Left renal cortex interstitium (tissue), 4 donors: ENCODE results near the gene MEG3. TPM values are rescaled to one million over a fixed set of nuclear protein-coding genes. Genes with fewer than 3 reads are reported as not detected.

Experiments used
- DNase-seq, 4 donors: peaks; one replicate each; pipeline ENCODE4 v3.0.0-alpha.2; 2013; ENCODE audit warnings: low read depth in 4 of 4, low spot score in 2 of 4, missing footprints in 1 of 4
- polyA plus RNA-seq, 4 donors: library from polyadenylated mRNA; unstranded; fragments of 120-200 nt; gene quantifications; one replicate each; pipeline ENCODE4 v1.2.1, GENCODE V29; 2013; ENCODE audit not compliant: insufficient read length in 4 of 4

Gene MEG3
- polyA plus RNA-seq, 4 donors = 55.0 to 309 (median 131) TPM

DNA sequence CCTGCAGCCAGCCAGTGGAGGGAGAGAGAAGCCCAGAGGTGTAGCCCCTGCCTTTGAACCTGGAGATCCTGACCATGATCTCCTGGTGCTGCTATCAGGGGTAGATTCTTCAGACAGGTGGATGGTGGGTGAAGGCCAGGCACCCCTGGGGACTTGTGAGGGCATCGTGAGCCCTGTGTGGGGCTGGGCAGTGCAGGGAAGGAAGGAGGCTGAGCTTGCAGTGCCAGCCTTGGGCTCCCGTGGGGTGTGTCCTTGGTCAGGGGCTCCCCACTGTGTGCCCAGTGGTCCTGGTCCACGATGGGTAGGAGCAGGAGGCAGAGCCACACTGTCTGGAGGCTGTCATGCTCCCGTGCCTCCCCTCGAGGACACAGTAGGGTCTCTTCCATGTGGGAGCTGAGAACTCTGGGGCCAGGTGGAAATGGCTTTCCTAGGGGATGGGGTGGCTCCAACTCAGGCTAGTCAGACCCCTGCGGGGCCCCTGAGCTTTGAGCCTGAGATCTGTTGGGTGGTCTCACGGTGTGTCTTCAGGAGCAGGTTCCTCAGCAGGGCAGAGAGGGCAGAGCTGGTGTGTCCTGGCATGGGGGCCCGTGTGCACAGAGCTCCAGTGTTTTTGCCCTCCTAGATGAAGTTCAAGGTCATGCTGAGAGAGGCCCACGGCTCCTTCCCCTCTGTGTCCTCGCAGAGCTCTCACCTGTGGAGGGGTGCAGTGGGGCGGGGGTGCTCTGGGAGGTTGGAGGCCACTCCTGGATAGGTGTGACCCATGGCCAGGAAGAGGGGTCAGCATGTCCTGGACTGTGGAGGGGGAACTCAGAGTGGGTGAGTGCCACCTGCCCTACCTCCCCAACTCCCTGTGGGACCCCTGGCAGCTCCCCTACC, 52.6 kb downstream of the MEG3 start:
- DNase-seq = no peak

DNA sequence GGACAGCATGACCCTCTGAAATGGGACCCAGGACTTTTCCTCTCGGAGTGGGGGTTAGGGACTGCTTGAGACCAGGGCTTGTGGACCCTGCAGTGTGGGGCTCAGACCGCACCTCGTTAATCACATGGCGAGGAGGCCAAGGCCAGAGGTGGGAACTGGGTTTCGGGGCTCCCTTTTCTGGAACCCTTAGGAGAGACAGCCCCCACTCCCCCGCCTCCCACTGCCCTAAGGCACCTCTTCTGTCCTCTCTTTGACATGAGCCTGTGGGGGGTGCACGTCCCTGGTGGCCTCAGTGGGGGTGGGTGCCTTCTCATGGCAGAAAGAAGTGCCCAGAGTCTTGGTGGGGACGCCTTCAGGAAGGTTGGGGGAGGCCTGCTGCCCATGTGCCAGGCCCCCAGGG, 53.3 kb downstream of the MEG3 start:
- DNase-seq = no peak

DNA sequence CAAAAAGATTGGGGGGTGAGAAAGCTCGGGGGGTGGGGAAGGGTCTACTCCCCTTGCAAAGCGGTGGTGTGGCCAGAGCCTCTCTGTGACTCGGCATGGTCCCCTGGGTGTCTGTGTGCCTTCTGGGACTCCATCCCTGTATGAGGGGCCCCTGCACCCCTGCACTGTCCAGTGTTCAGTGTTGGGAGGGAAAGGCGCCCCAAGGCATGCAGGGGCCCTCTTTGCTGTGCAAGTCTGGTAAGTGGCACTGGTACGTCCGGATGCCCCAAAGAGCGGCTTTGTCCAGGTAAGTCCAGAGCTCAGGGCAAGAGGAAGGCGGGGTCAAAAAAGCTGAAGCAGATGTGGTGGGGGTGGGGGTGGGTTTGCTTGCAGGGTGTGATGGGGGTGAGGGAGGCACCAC, 53.9 kb downstream of the MEG3 start:
- DNase-seq = no peak

DNA sequence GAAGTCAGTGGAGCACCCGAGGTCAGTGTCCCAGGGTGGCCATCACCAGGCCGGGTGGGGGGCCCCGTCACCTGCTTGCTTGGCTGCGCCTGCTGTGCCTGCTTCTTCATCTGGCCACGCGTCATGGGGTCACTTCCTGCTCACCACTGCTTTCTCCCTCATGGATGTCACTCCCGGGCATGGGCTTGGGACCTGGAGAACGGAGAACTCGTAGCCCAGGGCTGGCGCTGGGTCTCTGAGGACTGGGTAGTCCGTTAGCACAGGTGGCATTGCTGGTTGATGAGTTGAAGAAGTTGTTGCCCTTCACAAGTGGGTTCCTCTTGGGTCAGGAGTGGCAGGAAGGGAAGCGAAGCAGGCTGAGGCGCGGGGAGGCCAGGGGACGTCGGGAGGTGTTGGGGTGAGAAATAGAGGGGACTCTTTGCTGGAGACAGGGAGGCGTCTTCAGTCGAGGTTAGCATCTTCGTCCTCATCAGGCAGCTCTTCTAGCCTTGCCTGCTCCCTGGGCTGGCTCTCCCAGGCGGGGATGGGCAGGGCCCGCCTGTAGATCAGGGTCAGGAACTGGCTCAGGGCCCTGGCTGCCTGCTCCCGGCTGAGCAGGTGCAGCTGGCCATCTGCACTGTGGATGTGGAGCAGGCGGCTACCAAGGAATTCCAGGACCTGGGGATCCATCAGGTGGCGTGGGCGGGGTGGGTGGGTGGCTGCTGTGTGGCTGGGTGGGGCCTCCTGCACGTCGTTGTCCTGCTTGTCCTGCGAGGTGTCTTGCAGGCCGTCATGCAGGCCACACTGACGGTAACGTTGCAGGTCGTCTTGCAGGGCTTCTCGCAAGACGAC, 54.6 kb downstream of the MEG3 start:
- DNase-seq = no peak

DNA sequence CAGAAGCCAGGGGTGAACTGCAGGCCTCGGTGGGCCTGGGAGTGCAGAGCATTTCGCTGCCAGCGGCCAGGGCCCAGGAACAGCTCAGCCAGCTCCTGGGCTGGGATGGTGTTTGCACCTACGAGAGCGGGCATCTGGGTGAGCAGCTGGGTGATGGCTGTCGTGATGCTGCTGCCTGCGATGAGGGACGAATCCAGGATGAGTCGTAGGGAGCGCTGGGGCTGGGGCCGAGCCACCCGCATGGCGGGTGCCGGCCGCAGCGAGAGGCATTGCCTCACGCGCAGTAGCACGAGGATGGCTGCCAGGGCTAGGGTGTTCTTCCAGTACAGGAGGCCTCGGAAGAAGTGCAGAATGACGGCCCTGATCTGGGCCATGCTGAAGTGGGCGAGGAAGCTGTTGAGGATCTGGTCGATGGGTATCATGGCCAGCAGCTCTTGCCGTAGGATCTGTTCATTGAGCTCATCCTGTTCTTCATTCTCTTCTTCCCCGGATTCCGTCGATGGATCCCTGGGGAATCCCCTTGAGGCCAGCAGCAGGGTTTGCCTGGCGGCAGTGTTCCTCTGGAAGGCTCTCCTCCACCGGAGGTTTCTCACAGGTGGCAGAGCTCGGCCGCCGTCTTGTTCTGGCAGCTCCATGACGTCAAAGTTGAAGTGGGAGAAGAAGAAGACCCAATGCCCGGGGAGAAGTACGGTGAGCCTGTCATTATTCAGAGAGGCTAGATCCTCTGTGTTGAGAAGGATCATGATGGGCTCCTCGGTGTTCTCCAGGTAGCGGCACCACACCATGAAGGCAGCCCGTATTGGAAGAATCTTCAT, 55.5 kb downstream of the MEG3 start:
- DNase-seq = no peak

DNA sequence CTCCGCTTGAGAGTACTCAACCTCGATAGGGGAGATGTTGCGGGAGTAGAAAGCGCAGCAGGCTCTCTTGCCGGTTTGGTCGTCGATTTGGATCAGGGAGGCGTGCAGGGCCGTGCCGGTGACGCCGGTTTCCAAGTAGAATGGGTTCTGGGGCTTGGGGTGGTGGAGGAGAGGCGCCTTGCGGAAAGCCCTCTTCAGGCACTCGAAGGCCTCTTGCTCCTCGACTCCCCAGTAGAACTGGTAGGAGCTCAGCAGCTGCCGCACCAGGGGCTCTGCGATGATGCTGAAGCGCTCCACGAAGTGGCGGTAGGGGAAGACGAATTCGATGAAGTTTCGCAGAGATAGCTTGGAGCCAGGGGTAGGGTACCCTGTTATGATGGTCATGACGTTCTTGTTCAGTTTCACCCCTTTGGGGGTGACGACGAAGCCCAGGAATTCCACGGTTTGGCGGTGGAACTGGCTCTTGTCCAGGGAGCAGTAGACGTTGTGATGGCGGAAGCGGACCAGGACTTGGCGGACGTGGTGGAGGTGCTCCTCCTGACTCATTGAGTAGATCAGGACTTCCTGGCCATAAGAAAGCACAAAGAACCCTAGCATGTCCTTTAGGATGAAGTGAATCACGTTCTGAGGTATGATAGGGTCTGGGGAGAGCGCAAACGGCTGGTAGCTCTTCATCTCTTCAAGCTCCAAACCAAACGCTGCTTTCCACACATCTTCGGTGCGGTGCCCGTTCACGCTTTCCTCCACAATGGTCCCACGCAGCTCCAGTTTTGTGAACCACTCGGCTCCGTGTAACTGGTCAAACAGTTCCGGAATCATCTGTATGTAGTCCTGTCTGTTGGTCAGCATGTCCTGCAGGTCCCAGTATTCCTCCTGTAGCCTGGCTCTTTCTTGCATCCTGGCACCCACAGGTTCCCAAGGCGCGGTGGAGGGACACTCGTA, 56.4 kb downstream of the MEG3 start:
- DNase-seq = no peak

DNA sequence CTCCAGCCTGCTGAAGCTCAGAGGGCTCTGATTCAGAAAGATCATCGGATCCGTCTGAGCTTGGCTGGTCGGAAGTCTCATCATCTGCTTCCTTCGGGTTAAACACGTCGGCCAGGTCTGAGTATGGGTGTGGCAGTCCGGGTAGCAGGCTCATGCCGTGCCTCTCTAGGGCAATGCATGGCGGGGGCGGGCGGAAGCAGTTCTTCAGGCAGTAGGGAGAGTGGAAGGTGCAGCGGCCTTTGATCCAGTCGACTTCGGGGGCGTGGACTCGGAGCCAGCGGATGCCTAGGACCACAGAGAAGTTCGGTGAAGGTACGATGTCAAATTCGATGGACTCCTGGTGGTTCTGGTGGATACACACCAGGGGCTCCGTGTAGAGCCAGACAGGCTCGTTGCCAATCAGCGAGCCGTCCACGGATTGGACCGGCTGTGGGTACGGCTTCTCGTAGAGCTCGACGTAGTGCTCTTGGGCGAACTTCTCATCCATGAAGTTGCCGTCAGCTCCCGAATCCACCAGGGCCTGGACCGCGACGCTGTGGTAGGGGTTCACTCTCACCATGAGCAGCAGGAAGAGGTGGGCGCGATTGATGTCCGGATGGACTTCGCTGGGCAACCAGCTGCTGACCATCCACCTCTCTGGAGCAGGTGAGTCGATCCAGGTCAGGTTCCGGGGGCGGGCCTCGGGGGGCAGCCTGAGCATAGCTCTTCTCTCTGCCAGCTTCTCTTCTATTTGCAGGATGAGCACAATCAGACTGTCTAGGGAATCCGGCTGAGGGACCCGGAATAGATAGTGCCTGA, 57.3 kb downstream of the MEG3 start:
- DNase-seq = no peak

DNA sequence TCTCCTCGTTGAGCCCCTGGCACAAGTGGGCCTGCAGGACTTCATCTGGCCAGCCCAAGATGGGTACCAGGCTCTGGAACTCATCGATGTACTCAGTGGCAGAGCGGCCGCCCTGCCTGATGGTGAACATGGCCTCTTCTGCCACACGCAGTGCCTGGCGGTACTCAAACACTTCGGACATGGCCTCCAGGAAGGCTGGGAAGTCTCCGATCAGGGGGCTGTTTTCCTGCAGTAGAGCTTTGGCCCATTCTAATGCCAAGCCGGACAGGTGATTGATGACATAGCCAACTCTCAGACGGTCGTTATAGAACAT, 57.8 kb downstream of the MEG3 start:
- DNase-seq = no peak

DNA sequence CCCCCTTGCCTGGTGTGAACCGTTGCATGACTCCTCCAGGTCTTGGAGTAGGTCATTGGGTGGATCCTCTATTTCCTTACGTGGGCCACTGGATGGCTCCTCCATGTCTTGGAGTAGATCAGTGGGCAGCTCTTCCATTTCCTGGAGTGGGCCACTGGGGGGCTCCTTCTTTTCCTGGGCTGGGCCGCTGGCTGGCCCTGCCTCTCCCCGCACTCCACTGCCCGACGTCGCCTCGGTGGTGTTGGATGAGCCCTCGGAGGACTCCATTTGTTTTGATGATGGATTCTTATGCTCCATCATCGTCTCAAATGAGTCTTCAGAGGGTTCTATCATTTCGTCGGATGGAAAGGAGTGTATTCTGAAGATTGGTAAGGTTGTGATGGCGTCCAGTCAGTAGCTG, 58.5 kb downstream of the MEG3 start:
- DNase-seq = no peak

DNA sequence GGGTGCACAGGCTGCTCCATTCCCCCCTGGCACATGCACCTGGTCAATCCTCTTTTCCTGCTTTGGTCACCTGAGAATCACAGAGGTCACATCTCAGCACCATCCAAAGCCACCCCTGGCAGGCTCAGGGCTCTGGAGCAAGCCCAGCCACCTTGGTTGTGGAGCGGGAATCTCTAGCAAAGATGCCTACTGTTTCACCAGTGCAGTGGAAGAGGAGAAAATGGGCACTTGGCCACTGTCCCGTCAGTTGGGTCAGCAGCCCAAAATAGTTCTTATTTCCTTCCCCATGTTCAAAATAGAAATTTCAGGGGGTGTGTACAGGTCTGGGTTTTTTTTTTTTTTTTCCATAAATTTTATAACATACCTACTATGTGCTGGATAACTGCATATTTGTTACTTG, 59.3 kb downstream of the MEG3 start:
- DNase-seq = no peak

DNA sequence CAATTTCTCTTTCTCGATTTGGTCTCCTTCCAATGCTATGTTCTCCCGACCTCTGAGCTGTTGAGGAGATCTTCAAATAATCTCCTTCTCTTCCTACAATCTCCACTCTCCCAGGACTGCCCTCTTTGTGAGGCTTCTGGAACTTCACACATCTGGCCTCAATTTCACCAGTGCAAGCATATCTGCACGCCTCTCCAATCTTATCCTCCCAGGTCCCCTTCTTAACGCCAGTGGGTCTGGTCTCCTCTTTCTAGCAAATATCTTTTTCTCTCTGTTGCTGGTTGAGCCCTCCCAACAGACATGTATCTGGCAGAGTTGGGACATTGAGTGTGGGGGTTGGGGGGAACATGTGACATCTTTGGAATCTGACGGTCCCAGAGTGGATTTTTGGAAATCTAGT, 59.7 kb downstream of the MEG3 start:
- no peak for DNase-seq

DNA sequence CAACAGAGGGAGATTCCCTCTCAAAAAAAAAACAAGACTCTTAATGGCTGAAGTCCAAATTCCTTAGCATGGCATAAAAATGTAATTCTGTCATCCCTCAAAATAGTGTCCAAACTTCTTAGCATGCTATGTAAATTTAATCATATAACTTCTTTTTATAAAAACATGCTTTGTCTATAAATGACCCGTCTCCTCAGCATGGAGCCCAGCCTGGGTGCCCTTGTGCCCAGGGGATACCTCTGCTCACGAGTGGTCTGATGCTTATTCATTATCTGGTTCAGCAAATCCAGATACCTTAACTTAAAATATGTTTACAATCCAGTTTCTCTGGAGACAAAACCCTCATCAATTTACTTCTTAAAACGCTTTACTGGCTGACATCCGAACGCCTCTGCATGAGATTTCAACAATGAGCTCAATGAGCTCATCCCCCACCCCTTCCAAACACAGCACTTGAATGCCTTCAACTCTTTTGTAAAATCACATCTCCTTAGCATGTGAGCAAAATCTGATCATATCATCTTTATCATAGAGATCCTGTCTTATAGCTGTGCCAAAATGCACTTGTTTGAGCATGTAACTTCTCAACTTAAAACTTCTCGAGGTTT, 61.9 kb downstream of the MEG3 start:
- DNase-seq = no peak

DNA sequence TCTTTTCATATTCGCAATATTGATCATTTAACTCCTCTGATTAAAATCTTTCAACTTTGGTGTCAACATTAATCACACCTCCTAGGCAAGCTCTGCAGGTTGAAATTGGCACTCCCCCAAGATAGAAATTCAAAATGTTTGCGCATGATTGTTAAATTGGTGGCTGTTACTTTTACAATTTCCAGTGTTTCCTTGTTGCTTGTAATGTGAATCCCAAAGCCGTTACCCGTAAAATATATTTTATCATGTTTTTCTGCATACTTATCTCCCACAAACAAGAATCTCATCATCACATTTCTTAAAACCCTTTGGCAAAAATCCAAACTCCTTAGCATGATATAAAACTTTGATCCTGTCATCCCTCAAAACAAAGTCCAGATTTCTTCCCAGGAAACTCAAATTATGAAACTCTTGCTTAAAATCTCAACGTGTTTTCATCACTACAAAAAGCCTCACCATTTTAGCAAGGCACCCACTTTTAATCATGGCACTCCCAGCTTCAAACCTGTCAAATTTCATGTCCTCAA, 62.9 kb downstream of the MEG3 start:
- DNase-seq = no peak

DNA sequence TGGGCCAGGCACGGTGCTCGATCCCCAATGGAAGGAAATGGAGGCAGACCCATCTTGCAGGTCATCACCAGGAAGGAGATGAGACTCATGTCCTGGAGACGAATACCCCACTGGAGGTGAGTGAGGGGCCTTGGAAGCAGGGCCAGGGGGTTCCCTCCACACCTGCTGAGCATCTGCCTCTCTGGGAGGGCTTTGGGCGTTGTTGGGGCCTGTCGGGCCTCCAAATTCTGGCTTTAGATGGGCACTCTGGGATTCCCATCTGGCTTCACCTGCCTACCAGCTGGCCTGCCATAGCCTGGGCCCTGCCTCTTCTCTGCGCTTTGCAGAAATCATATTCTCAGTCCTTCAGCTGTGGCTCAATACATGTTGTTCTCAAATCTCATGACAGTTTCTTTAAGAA, 63.7 kb downstream of the MEG3 start:
- DNase-seq = no peak

DNA sequence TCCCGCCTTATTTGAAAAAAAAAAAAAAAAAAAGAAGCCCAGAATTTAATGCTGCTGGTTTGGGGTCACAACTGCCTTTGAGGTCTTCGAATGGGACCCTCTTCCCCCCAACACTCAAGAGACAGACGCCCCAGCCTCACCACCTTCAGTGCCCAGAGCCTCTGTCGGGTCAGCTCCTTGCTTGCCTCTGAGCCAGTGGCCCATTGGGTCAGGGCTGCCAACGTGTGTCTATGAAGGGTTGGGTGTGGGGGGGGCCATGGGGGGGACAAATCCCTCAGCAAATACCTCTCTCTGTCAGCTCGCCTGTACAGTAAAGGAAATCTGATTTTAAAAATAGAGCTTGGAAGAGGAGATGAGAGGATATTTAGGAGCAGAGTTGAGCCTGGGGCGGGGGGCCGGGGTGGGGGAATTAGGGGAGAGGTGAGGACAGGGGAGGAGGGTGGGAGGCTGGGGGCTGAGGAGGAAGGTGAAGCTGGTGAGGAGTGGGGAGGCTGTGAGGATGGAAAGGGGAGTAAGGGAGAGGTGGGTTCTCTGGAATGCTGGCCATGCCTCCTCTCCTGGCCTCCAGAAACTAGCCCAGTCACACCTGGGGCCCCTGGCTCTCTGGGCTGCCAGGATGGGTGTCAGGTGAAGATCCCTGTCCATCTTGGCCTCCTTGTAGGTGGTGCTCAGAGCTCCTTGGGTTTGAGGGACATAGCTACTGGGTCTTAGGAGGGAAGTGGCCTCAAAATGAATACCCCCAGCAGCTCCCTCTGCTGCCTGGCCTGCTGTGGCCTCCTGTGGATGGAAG, 64.3 kb downstream of the MEG3 start:
- DNase-seq = no peak

DNA sequence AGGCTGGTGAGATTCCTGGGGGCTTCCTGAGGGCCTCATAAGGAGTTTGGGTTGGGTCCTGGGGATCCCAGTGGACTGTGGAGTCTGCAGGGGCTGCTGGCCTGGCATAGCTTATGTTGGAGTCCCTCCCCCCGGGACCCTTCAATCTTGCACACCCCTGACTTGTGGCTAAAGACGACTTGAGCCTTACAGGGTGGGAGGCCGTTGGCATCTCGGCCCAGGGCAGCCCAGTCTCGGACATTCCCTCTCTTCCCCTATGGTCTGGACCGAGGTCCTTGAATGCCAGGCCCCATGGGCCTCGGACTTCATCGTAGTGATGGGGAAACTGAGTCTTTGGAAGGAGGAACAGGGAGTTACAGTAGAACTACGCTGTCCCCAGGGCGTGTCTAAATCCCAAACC, 65.1 kb downstream of the MEG3 start:
- DNase-seq = no peak

DNA sequence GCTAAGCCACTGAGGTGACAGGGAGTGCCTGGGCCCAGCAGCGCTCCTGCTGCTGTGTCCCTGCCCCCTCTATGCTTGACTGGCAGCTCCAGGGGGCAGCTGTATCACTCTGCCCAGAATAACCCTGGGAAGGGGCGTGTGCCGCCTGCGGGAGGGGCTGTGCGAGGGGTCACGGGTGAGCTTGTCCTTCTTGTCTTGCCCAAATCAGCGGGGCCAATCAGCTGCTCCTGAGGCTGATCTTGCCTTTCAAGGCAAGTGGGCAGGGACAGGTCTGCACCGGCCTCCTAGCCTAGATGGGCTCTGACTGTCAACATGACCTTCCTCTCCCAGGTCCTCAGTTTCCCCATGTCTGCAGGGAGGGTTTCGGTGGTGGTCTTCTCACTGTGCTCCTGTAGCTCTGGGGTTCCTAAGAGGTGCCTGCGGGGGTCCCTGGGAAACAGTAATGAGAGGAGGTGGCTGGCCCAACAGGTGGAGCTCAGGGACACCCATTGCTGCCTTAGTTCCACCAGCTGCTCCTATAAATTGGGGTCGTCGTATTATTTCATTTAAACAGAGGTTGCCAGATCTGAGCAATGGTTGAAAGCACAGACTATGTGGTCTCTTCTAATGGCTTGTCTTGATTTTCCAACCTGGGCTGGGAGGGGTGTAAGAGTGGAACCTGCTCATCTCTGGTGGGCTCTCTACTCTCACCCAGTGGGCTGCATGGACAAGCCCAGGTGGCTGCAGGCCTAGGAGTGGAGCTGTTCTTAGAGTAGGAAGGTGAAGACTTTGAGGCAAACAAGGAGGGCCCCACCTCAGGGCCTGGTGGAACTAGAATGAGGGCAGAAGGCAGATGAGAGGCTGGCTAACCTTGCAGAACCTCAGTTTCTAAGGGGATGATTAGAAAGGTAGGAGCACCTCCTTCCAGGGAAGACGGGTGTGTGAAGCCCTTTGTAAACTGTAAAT, 65.9 kb downstream of the MEG3 start:
- no peak for DNase-seq
